NOMO-1 treated with DMSO at 0.1 percent for 48 hours (cell line): Measurements from ENCODE around the gene TMEM223.
"Not testable (repeated sequence)": the region's sequence is repeated elsewhere in the genome, so short reads cannot be mapped to it uniquely, and the experiment has no call there.

ENCODE experiments used
- DNase-seq: peaks from one replicate; lab custom pipeline; 2025; ENCODE audit not compliant: unreplicated experiment; lab: John Stamatoyannopoulos, UW

TMEM223 gene

GRCh38 chr11:62791501-62792201, at the start of gene TMEM223:
Gene TMEM223 (minus strand): TSS chr11:62792006. CDS start chr11:62791994, 12 bp downstream.
- peak; percentile 76 for DNase-seq

GRCh38 chr11:62840721-62841360, 49.0 kb upstream of the TMEM223 start:
- DNase-seq = peak; percentile 54

- DNase-seq = peak; percentile 96
Measured at GRCh38 chr11:62839050-62839945, 47.5 kb upstream of the TMEM223 start, which contains the start of gene WDR74. Gene WDR74 (minus strand): TSS chr11:62839590. CDS start chr11:62839570, 20 bp downstream.

GRCh38 chr11:62835336-62835735, 43.5 kb upstream of the TMEM223 start:
- DNase-seq = no peak

GRCh38 chr11:62832336-62833234, 40.8 kb upstream of the TMEM223 start, which contains the start of gene TEX54:
Gene TEX54 (minus strand): TSS chr11:62832841.
- DNase-seq = no peak

GRCh38 chr11:62831520-62832335, 39.9 kb upstream of the TMEM223 start, which contains the start of gene STX5:
Gene STX5 (minus strand): TSS chr11:62832051. CDS start chr11:62831243, 808 bp downstream.
- peak; percentile 97 for DNase-seq

- DNase-seq = no peak
Measured at GRCh38 chr11:62830904-62831519, 39.2 kb upstream of the TMEM223 start.

- not testable (repeated sequence) for DNase-seq
Measured at GRCh38 chr11:62828130-62828529, 36.3 kb upstream of the TMEM223 start.

- DNase-seq = no peak
Measured at GRCh38 chr11:62823677-62824076, 31.9 kb upstream of the TMEM223 start.

GRCh38 chr11:62817129-62817528, 25.3 kb upstream of the TMEM223 start:
- DNase-seq = no peak

- DNase-seq = peak; percentile 90
Measured at GRCh38 chr11:62816557-62816956, 24.8 kb upstream of the TMEM223 start.

GRCh38 chr11:62811659-62812058, 19.9 kb upstream of the TMEM223 start:
- no peak for DNase-seq

GRCh38 chr11:62810748-62811147, 18.9 kb upstream of the TMEM223 start:
- no peak for DNase-seq

- peak; percentile 89 for DNase-seq
Measured at GRCh38 chr11:62806611-62807121, 14.9 kb upstream of the TMEM223 start.

GRCh38 chr11:62805961-62806441, 14.2 kb upstream of the TMEM223 start:
- DNase-seq = no peak

GRCh38 chr11:62805076-62805892, 13.5 kb upstream of the TMEM223 start, which contains the start of gene NXF1:
Gene NXF1 (minus strand): TSS chr11:62805440. CDS start chr11:62805356, 84 bp downstream.
- DNase-seq = peak; percentile 92

- peak; percentile 18 for DNase-seq
Measured at GRCh38 chr11:62804310-62805075, 12.7 kb upstream of the TMEM223 start.
